GM21367 (cell line): ENCODE data around the gene DAB2IP.
"Not testable (repeated sequence)": the region's sequence is repeated elsewhere in the genome, so short reads cannot be mapped to it uniquely, and the experiment has no call there.

Experiments
- ATAC-seq: cut with Tn5 transposase; IDR thresholded peaks from one replicate; pipeline ENCODE4 v1.9.1; 2021; ENCODE audit not compliant: unreplicated experiment

DAB2IP gene

GRCh38 chr9:121651295-121652020 is at the start of gene DAB2IP:
TSS of gene DAB2IP (plus strand) at chr9:121651634. CDS start at chr9:121651776, 142 bp downstream.
- ATAC-seq = no peak

GRCh38 chr9:121603028-121603427 is 48.4 kb upstream of the DAB2IP start:
- ATAC-seq = no peak

- ATAC-seq = no peak
Observed at GRCh38 chr9:121604242-121604641, 47.2 kb upstream of the DAB2IP start.

GRCh38 chr9:121604654-121605053 is 46.8 kb upstream of the DAB2IP start:
- no peak for ATAC-seq

GRCh38 chr9:121607434-121608167 is 43.8 kb upstream of the DAB2IP start:
- no peak for ATAC-seq

- no peak for ATAC-seq
Observed at GRCh38 chr9:121608168-121608853, 43.1 kb upstream of the DAB2IP start.

GRCh38 chr9:121609822-121610637 is 41.4 kb upstream of the DAB2IP start:
- ATAC-seq = no peak

- ATAC-seq = no peak
Observed at GRCh38 chr9:121610638-121610953, 40.8 kb upstream of the DAB2IP start.

- no peak for ATAC-seq
Observed at GRCh38 chr9:121612511-121612998, 38.9 kb upstream of the DAB2IP start.

GRCh38 chr9:121613009-121613752 is 38.3 kb upstream of the DAB2IP start:
- no peak for ATAC-seq

- ATAC-seq = no peak
Observed at GRCh38 chr9:121616123-121616755, 35.2 kb upstream of the DAB2IP start.

- ATAC-seq = no peak
Observed at GRCh38 chr9:121618504-121618903, 32.9 kb upstream of the DAB2IP start.

GRCh38 chr9:121618910-121619309 is 32.5 kb upstream of the DAB2IP start:
- not testable (repeated sequence) for ATAC-seq

- ATAC-seq = no peak
Observed at GRCh38 chr9:121619545-121620324, 31.7 kb upstream of the DAB2IP start.

GRCh38 chr9:121620325-121620673 is 31.1 kb upstream of the DAB2IP start:
- ATAC-seq = no peak

GRCh38 chr9:121620777-121621449 is 30.5 kb upstream of the DAB2IP start:
- ATAC-seq = no peak

- no peak for ATAC-seq
Observed at GRCh38 chr9:121622387-121623203, 28.8 kb upstream of the DAB2IP start.

GRCh38 chr9:121623430-121623829 is 28.0 kb upstream of the DAB2IP start:
- not testable (repeated sequence) for ATAC-seq
